Gastrocnemius medialis (tissue), 4 donors: Measurements from ENCODE around the gene NTNG1.

Source experiments
- CTCF ChIP-seq, 5 experiments: fragments of 450-650 bp in 3 of 5; fragments of 200-600 bp in 2 of 5; sonication (generic) in 2 of 5; IDR thresholded peaks in 4 of 5; conservative IDR thresholded peaks in 1 of 5; 1 replicate in 4 of 5; 2 replicates in 1 of 5; pipeline ENCODE4 v1.5.1; 2016 to 2019; ENCODE audit warnings: antibody characterized with exemption in 5 of 5, mild to moderate bottlenecking in 3 of 5, moderate library complexity in 3 of 5
- POLR2A ChIP-seq, 2 donors: fragments of 450-650 bp; IDR thresholded peaks; one replicate each; pipeline ENCODE4 v1.6.1; 2017; ENCODE audit warnings: antibody characterized with exemption in 2 of 2, mild to moderate bottlenecking in 2 of 2, moderate library complexity in 2 of 2

GRCh38 chr1:107394301-107394700 lies 253.5 kb downstream of the NTNG1 start:
- no peak for TF ChIP-seq CTCF (IDR thresholded peaks at IDR 0.05 in 4 of 5, conservative IDR thresholded peaks at IDR 0.05 in 1 of 5)
- TF ChIP-seq POLR2A (IDR thresholded peaks at IDR 0.05) = no peak
